Panc1 (cell line): ENCODE measurements around the gene SLX9. TPM values are rescaled to one million over a fixed set of nuclear protein-coding genes. Genes with fewer than 3 reads are reported as not detected.

Source experiments
- ATAC-seq: fragments of 200-7000 bp; cut with Tn5 transposase; 2 replicates; pipeline ENCODE4 v1.9.1; 2020; ENCODE audit warnings: mild to moderate bottlenecking, moderate library complexity
- BruUV-seq: library from RNA; stranded (reverse); fragments of 400-500 nt; replicated peaks from 2 replicates; lab custom pipeline; 2021; lab: Mats Ljungman, UMichigan
- CTCF ChIA-PET: fragments of 300-600 bp; sonication (Branson Sonifier 250); formaldehyde crosslinking; loops from one replicate; lab custom pipeline; 2022; ENCODE audit warnings: antibody characterized with exemption; lab: Charles Lee
- POLR2A ChIA-PET: fragments of 300-600 bp; sonication (Branson Sonifier 250); formaldehyde crosslinking; loops from one replicate; lab custom pipeline; 2022; ENCODE audit warnings: antibody characterized with exemption; lab: Charles Lee
- DNase-seq: peaks from one replicate; pipeline ENCODE4 v3.0.0-alpha.2; 2010; ENCODE audit warnings: low read depth, low spot score
- H3K27ac ChIP-seq: 2 replicates; pipeline ENCODE4 v1.5.1; 2011; ENCODE audit warnings: mild to moderate bottlenecking, low read length, inconsistent platforms
- H3K27me3 ChIP-seq: fragments of 200-500 bp; sonication (Bioruptor generic); 2 replicates; pipeline ENCODE4 v1.6.0; 2014; ENCODE audit warnings: low read length, inconsistent platforms; ENCODE audit not compliant: control insufficient read depth, insufficient read depth
- H3K36me3 ChIP-seq: fragments of 200-500 bp; sonication (Bioruptor generic); 2 replicates; pipeline ENCODE4 v1.5.1; 2014; ENCODE audit warnings: inconsistent platforms, mild to moderate bottlenecking, low read length, moderate library complexity; ENCODE audit not compliant: control insufficient read depth, insufficient read depth
- H3K4me1 ChIP-seq: 2 replicates; pipeline ENCODE4 v1.5.1; 2011; ENCODE audit warnings: inconsistent platforms, mild to moderate bottlenecking, low read length, moderate library complexity; ENCODE audit not compliant: control insufficient read depth, insufficient read depth
- H3K4me3 ChIP-seq, 2 experiments: 2 replicates each; pipeline ENCODE4 v1.5.1; 2011 to 2012; ENCODE audit warnings: low read depth in 2 of 2, low read length in 2 of 2, mild to moderate bottlenecking in 2 of 2, inconsistent platforms in 1 of 2, moderate library complexity in 1 of 2
- H3K9me3 ChIP-seq: fragments of 200-500 bp; sonication (Bioruptor generic); 2 replicates; pipeline ENCODE4 v1.5.1; 2014; ENCODE audit warnings: low read depth, mild to moderate bottlenecking, inconsistent platforms, low read length, moderate library complexity; ENCODE audit not compliant: control insufficient read depth, insufficient read depth
- POLR2AphosphoS5 ChIP-seq: IDR thresholded peaks from 2 replicates; pipeline ENCODE4 v1.6.1; 2012; ENCODE audit warnings: mild to moderate bottlenecking, low read depth, low read length, moderate library complexity
- SIN3A ChIP-seq: IDR thresholded peaks from 2 replicates; pipeline ENCODE4 v1.6.1; 2012; ENCODE audit warnings: low read depth, mild to moderate bottlenecking, low read length, moderate library complexity, borderline replicate concordance; ENCODE audit not compliant: insufficient read depth
- TCF7L2 ChIP-seq: IDR thresholded peaks from 2 replicates; pipeline ENCODE4 v1.6.1; 2011; ENCODE audit warnings: mild to moderate bottlenecking, low read depth, low read length, inconsistent platforms
- in situ Hi-C: cut with HindIII; loops from 2 replicates; pipeline ENCODE4 v1.10.0; 2016; ENCODE audit warnings: low sequenced_read_pairs, low pct_unique_long_range_greater_than_20kb
- intact Hi-C: fragments of 100-400 bp; cut with micrococcal nuclease; formaldehyde crosslinking; loops from one replicate; pipeline ENCODE4 v1.10.0; 2022; ENCODE audit not compliant: unreplicated experiment
- total RNA-seq: library from RNA; stranded (reverse); gene quantifications from one replicate; pipeline ENCODE4 v1.2.1, GENCODE V29; 2021; ENCODE audit not compliant: unreplicated experiment
- TF ChIP-seq, protein P1 (sequence below), 2 experiments: IDR thresholded peaks; 2 replicates each; pipeline ENCODE4 v1.6.1; 2011 to 2012; ENCODE audit warnings: low read depth in 2 of 2, control low read depth in 1 of 2, low read length in 1 of 2, mild to moderate bottlenecking in 1 of 2, moderate library complexity in 1 of 2; ENCODE audit not compliant: insufficient read depth in 1 of 2
- TF ChIP-seq, protein P2 (sequence below): fragments of 450-650 bp; IDR thresholded peaks from 2 replicates; pipeline ENCODE4 v1.5.1; 2017; ENCODE audit warnings: mild to moderate bottlenecking

SLX9 gene
- total RNA-seq, 1 experiment from 2014 or later = 50.9 TPM

DNA sequence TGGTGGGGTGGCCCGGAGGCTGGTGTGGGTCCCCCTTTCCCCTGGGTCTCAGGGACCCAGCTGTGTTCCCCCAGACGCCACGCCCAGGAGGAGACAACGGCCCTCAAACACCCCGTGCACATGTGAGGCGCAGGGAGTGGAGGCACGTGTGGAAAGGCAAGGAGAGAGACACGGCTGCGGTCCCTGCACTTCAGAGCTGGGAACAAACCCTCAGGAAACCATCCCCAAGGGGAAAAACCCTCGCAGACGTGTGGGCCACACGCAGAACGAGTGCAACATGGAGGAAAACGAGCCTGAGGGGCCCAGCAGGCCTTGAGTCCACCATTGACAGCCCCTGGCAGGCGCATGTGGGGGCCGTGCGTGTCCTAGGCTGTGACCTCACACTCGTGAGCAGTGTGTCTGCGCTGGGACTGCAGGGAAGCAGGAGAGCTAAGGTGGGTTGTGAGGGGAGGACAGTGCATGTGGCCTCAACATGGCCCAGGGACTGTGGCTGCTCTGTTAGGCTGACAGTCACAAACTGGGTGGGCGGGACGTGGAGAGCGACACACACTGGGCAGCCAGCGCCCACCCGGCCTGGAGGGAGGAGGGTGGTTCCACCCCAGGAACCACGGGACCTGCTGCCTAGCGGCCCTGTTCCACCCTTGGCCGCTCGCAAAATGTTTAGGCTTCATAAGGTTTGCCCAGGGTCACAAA, 39.1 kb upstream of the SLX9 start:
- in situ Hi-C loops (no loop called here), intact Hi-C loops (no loop called here)
- no peak for DNase-seq
- no peak overlapping the region for H3K27ac ChIP-seq
- H3K9me3 ChIP-seq = no peaks in the 10 kb centered on the region
- POLR2A ChIA-PET = no interaction called here
- no peaks in the 10 kb centered on the region for H3K27me3 ChIP-seq
- no peaks in the 10 kb centered on the region for H3K36me3 ChIP-seq
- no TSS peak for BruUV-seq
- no peak for ATAC-seq
- H3K4me1 ChIP-seq = no peaks in the 10 kb centered on the region
- H3K4me3 ChIP-seq = no peak overlapping the region
- CTCF ChIA-PET = interaction anchor here (0.6 kb wide), 1 partner anchor 8 kb away, joined by 7 read pairs; no protein-coding TSS in a partner anchor
- TF ChIP-seq SIN3A (no peak), POLR2AphosphoS5 (no peak), TCF7L2 (no peak)
- TF ChIP-seq, protein P1, sequence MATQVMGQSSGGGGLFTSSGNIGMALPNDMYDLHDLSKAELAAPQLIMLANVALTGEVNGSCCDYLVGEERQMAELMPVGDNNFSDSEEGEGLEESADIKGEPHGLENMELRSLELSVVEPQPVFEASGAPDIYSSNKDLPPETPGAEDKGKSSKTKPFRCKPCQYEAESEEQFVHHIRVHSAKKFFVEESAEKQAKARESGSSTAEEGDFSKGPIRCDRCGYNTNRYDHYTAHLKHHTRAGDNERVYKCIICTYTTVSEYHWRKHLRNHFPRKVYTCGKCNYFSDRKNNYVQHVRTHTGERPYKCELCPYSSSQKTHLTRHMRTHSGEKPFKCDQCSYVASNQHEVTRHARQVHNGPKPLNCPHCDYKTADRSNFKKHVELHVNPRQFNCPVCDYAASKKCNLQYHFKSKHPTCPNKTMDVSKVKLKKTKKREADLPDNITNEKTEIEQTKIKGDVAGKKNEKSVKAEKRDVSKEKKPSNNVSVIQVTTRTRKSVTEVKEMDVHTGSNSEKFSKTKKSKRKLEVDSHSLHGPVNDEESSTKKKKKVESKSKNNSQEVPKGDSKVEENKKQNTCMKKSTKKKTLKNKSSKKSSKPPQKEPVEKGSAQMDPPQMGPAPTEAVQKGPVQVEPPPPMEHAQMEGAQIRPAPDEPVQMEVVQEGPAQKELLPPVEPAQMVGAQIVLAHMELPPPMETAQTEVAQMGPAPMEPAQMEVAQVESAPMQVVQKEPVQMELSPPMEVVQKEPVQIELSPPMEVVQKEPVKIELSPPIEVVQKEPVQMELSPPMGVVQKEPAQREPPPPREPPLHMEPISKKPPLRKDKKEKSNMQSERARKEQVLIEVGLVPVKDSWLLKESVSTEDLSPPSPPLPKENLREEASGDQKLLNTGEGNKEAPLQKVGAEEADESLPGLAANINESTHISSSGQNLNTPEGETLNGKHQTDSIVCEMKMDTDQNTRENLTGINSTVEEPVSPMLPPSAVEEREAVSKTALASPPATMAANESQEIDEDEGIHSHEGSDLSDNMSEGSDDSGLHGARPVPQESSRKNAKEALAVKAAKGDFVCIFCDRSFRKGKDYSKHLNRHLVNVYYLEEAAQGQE (IDR thresholded peaks at IDR 0.05; ENCODE audit: insufficient read depth in 1 of 2, low read depth in 2 of 2, low read length in 1 of 2) = no peak
- TF ChIP-seq, protein P2, sequence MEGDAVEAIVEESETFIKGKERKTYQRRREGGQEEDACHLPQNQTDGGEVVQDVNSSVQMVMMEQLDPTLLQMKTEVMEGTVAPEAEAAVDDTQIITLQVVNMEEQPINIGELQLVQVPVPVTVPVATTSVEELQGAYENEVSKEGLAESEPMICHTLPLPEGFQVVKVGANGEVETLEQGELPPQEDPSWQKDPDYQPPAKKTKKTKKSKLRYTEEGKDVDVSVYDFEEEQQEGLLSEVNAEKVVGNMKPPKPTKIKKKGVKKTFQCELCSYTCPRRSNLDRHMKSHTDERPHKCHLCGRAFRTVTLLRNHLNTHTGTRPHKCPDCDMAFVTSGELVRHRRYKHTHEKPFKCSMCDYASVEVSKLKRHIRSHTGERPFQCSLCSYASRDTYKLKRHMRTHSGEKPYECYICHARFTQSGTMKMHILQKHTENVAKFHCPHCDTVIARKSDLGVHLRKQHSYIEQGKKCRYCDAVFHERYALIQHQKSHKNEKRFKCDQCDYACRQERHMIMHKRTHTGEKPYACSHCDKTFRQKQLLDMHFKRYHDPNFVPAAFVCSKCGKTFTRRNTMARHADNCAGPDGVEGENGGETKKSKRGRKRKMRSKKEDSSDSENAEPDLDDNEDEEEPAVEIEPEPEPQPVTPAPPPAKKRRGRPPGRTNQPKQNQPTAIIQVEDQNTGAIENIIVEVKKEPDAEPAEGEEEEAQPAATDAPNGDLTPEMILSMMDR = no peak

DNA sequence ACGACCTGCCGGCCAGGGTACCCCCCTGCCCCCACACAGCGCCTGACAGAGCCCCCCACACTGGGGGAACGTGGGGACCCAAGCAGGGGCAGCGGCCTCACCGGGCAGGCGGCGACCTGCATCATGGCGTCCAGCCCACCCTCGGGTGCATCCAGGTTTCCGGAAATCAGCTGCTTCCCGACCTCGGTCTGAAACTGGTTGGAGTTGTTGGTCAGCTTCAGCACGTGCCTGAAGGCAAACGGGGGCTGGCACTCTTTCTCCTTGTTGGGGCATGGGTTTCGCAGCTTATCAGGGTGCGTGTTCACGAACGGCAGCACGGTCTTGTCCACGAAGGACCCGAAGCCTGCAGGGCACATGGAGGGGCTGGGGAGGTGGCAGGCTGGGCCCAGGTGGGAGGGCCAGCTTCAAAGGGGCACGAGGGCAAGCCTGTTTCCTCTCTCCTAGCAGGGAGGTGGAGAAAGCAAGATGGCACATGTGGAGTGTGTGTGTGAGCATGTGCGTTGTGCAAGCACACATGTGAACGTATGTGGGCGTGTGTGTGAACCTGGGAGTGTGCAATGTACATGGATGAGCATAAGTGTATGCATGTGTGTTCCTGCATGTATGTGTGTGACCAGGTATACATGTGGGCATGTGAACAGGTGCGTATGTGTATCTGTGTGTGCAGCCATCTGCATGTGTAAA, 38.3 kb upstream of the SLX9 start:
- Histone ChIP-seq H3K27me3 (no peaks in the 10 kb centered on the region), H3K27ac (no peak overlapping the region), H3K9me3 (no peaks in the 10 kb centered on the region), H3K4me1 (no peaks in the 10 kb centered on the region), H3K4me3 (no peak overlapping the region), H3K36me3 (no peaks in the 10 kb centered on the region)
- ATAC-seq (no peak), DNase-seq (no peak)
- BruUV-seq = no TSS peak
- CTCF ChIA-PET = no interaction called here
- in situ Hi-C loops (no loop called here), intact Hi-C loops (no loop called here)
- TF ChIP-seq SIN3A = no peak
- TF ChIP-seq, protein P2 = no peak
- TF ChIP-seq TCF7L2 = no peak
- TF ChIP-seq POLR2AphosphoS5 = no peak
- TF ChIP-seq, protein P1 (IDR thresholded peaks at IDR 0.05; ENCODE audit: insufficient read depth in 1 of 2, low read depth in 2 of 2, low read length in 1 of 2) = no peak
- POLR2A ChIA-PET = no interaction called here
